GM12801 (cell line): ENCODE results near the gene RNLS.

Experiments used
- CTCF ChIP-seq: IDR thresholded peaks from one replicate; pipeline ENCODE4 v1.5.1; 2011; ENCODE audit warnings: control low read depth; ENCODE audit not compliant: insufficient read length; ENCODE audit errors: extremely low read depth

The RNLS gene

GRCh38 chr10:88236121-88236743, 346.9 kb downstream of the RNLS start:
- no peak for TF ChIP-seq CTCF

GRCh38 chr10:88234297-88234696, 348.8 kb downstream of the RNLS start:
- TF ChIP-seq CTCF, result no peak

- no peak for TF ChIP-seq CTCF
These were observed 349.2 kb downstream of the RNLS start for GRCh38 chr10:88233870-88234269.

- TF ChIP-seq CTCF, result no peak
These were observed 350.1 kb downstream of the RNLS start for GRCh38 chr10:88232983-88233543.

GRCh38 chr10:88232029-88232895, 350.9 kb downstream of the RNLS start:
- no peak for TF ChIP-seq CTCF

DNA sequence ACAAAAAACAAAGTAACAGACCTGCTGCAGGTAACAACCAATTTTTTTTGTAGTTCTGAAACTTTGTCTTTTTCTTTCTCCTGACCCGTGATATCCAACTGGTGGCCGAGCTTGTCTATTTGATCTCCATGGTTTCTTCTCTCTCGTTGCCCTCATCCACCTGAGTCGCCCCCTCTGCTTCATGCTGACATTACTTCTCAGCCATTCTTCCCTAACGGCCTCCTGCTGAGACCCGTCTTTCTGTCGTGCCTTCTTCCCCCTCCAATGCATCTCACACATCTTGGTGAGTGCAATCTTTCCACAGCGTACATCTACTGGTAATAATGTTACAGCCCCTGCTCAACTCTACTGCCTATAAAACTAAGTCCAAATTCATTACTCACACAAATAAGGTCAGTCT, 352.9 kb downstream of the RNLS start:
- no peak for TF ChIP-seq CTCF

GRCh38 chr10:88228130-88228529, 355.0 kb downstream of the RNLS start:
- no peak for TF ChIP-seq CTCF
